Liver (tissue), 3 donors: Measurements from ENCODE around the gene SPEN.

Experiments
- CTCF ChIP-seq: fragments of 150-350 bp; IDR thresholded peaks from 2 replicates; pipeline ENCODE4 v1.5.1; 2017; ENCODE audit warnings: improper control_type of control experiment, low read depth, low read length; ENCODE audit not compliant: missing input control
- JUND ChIP-seq, 2 donors: IDR thresholded peaks; 2 replicates each; pipeline ENCODE4 v1.6.1; 2016; ENCODE audit warnings: antibody characterized with exemption in 2 of 2
- RAD21 ChIP-seq, 2 donors: IDR thresholded peaks; 2 replicates each; pipeline ENCODE4 v1.6.1; 2016; ENCODE audit warnings: antibody characterized with exemption in 2 of 2, mild to moderate bottlenecking in 2 of 2
- REST ChIP-seq: IDR thresholded peaks from 2 replicates; pipeline ENCODE4 v1.6.1; 2016; ENCODE audit warnings: antibody characterized with exemption, mild to moderate bottlenecking
- donor health status: healthy.
- donor health status: healthy.

- TF ChIP-seq CTCF (no peak), REST (no peak), RAD21 (IDR thresholded peaks at IDR 0.05) (no peak), JUND (IDR thresholded peaks at IDR 0.05) (no peak)
Measured at GRCh38 chr1:15858069-15858670, 10.7 kb downstream of the SPEN start.
